Urinary bladder (tissue), 4 donors: ENCODE data around the gene FADS3. TPM values are rescaled to one million over a fixed set of nuclear protein-coding genes. Genes with fewer than 3 reads are reported as not detected.

Source experiments
- DNase-seq: peaks from one replicate; pipeline ENCODE4 v3.0.0-alpha.2; 2015; ENCODE audit errors: extremely low spot score
- H3K27ac ChIP-seq: one replicate; pipeline ENCODE4 v1.5.1; 2013; ENCODE audit warnings: low read depth, mild to moderate bottlenecking, moderate library complexity
- H3K36me3 ChIP-seq: one replicate; pipeline ENCODE4 v1.6.1; 2013; ENCODE audit warnings: mild to moderate bottlenecking, moderate library complexity; ENCODE audit not compliant: insufficient read depth
- H3K4me1 ChIP-seq: one replicate; pipeline ENCODE4 v1.6.1; 2013; ENCODE audit warnings: mild to moderate bottlenecking, moderate library complexity; ENCODE audit not compliant: insufficient read depth
- H3K4me3 ChIP-seq: one replicate; pipeline ENCODE4 v1.5.1; 2013; ENCODE audit warnings: low read depth, low read length
- WGBS: extraction: QIAGEN DNeasy Blood & Tissue Kit; methylation state at CpG from one replicate; pipeline ENCODE4 v1.1.7; 2013; 5-methylcytosine and 5-hydroxymethylcytosine counted together
- polyA plus RNA-seq: library from polyadenylated mRNA; stranded (reverse); fragments of 200-250 nt; gene quantifications from one replicate; pipeline ENCODE4 v1.2.3, GENCODE V29; 2013
- small RNA-seq: library from RNA; depleted of rRNA; stranded (forward); fragments of <200 nt; gene quantifications from one replicate; pipeline ENCODE3, GENCODE V24; 2014
- total RNA-seq: library from RNA; depleted of rRNA; stranded (reverse); fragments of >200 nt; gene quantifications from one replicate; pipeline ENCODE4 v1.2.3, GENCODE V29; 2014
- donor health status: healthy with polysubstance abuse.
- donor health status: healthy.

The FADS3 gene
- total and polyA plus RNA-seq, 2 donors: 17.8 to 43.5 TPM

DNA sequence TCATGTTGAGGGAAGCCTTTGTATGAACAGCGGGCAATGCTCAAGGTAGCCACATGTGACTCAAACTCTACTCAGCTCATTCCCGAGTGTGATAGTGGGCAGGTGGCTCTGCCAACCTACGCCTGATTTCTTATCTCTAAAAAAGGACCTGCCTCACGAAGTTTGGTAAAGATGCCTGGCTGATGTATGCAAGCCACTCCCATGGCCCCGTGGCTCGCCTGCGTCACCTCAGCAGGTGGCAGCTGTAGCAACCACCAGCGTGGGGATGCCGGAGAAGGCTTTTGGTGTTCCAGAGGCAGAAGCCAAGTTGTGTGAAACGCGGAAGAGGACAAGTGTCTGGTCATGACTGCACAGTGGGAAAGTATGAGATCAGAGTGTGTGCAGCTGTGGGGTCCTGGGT lies 57.9 kb downstream of the FADS3 start:
- no peak for DNase-seq
- WGBS: 81% methylated on average over 11 of the region's 11 CpGs
- no peak overlapping the region for H3K4me3 ChIP-seq
- H3K4me1 ChIP-seq: no peaks in the 10 kb centered on the region
- H3K27ac ChIP-seq: no peak overlapping the region
- H3K36me3 ChIP-seq: no peaks in the 10 kb centered on the region

DNA sequence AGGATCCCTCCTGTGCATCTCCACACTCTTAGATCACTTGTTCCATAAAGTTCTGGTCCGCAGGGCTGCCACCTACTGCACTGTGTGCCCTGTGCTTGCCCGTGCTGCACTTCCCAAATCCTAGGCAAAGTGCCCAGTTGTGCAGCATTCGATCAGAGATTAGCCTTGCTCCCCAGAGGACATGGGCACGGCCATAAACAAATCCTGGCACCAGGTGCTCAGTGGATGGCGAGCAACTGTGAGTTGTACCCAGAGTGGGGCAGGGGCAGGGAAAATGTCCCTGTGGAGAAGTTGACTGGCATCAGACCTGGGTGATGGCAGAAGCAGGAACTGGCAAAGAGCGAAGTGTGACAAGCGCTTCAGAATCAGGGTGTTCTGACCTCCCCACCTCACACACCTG lies 58.6 kb downstream of the FADS3 start:
- WGBS: 75% methylated on average over 7 of the region's 7 CpGs
- Histone ChIP-seq H3K4me1 (no peaks in the 10 kb centered on the region), H3K27ac (no peak overlapping the region), H3K36me3 (no peaks in the 10 kb centered on the region), H3K4me3 (no peak overlapping the region)
- no peak for DNase-seq

DNA sequence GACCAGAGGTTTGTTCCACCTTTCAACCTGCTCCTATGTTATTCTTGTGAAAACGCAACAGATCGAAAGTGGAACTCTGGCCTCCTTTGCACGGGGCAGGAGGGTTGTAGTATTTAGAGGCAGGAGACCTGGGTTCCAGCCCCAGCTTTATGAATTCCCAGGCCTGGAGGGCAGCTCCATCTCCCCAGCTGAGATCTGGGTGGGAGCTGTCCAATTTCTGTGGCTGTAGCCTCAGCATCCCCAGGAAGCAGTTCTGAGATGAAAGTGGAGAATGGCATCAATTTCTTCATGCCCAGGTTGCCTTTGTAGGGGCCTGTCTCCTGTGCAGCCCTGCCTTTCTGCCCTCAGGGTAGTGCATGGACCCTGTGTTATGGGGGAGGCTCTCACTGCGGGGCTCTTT lies 59.1 kb downstream of the FADS3 start:
- Histone ChIP-seq H3K4me1 (no peaks in the 10 kb centered on the region), H3K4me3 (no peak overlapping the region), H3K36me3 (no peaks in the 10 kb centered on the region), H3K27ac (no peak overlapping the region)
- 84% methylated on average over 4 of the region's 4 CpGs for WGBS
- no peak for DNase-seq

DNA sequence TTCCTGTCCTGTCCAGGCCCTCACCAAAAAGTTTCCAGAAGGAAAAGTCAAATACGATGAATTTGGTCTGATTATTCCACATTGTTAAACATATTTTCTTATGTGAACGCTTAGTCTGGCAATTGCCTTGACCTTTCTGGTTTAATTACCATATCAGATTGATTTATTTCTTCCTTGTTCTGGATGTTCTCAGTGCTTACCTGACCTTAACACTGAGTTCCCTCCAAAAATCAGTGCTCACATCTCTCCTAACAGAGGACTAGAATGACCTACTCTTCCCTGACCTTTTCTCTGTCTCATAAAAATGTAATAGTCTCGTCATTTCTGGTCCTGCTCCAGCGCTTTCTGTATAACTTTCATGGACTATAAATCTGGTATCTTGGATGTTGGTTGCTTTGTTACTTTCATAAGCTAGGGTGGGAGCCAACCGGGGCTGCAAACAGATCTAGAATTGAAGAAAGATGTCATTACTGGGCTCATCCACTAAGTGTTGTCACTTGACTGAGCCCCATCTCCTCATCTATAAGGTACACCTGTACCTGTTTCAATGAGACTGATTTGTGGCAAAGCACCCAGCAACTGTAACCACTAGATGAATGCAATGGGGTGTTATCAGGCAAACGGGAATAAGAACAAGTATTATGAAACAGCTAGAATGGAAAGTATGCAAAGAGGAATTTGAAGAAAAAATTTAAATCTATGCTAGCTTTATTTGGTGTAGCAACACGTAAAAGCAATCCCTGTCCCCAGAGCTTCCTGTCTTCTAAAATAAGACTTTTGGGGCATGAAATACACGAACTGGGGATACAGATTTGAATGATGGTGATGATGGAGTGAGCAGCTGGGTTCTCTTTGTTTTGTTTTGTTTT lies 60.9 kb downstream of the FADS3 start:
- no peak overlapping the region for H3K4me3 ChIP-seq
- no peaks in the 10 kb centered on the region for H3K4me1 ChIP-seq
- DNase-seq: no peak
- no peaks in the 10 kb centered on the region for H3K36me3 ChIP-seq
- 16% methylated on average over 8 of the region's 8 CpGs for WGBS
- H3K27ac ChIP-seq: no peak overlapping the region

DNA sequence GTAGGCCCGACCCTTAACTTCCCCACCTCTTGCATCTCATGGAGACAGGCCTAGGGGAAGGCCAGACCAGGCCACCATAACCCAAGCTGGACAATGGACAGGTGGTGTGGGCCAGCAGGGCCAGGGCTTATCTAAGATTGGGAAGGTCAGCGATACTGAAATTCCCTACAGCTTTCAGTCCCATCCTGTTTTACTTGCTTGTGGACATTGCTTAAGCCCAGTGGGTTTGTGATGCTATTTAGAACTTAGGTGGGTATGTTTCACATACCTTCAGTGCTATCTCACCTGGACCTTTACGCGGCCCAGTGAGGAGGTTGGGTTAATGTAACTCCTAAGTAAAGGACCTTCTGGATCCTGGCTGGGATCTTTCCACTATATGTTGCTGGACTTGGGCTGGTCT lies 61.5 kb downstream of the FADS3 start:
- 62% methylated on average over 4 of the region's 4 CpGs for WGBS
- no peak for DNase-seq
- no peak overlapping the region for H3K4me3 ChIP-seq
- H3K27ac ChIP-seq: no peak overlapping the region
- H3K36me3 ChIP-seq: no peaks in the 10 kb centered on the region
- H3K4me1 ChIP-seq: no peaks in the 10 kb centered on the region

DNA sequence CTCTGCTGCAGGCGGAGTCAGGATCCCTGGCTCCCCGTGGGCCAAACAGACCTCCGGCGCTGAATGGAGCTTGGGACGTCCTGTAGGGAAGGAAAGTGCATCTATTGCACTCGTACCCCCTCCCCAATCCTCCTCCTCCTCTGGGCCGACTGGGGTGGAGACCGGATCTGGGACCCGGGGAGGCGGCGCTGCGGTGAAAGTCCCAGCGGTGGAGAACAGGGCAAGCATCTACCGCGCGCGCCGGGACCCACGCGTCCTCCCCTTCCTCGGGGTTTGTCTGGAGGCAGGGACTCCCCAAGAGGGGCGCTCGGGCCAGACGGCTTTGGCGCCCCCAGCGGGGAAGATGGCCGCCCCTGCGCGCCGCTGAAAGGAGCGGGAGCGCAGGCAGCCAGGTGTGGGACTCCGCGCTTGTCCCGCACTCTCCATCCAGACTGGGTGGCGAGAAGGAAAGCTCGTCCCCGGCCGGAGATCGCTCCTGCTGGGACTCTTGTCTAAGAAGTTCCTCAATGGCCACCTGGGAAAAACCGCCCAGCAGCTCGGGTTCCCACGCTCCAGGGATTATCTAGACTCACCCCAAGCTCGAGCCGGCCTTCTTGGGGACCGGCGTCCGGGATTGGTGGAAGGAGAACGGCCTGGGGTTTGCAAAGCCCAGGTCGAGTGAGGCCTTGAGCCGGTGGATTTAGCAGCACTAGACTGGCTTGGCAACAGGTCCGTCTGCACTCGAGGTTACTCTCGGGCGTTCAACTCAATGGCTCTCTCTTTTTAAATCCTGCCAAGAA lies 62.5 kb downstream of the FADS3 start:
- DNase-seq: no peak

DNA sequence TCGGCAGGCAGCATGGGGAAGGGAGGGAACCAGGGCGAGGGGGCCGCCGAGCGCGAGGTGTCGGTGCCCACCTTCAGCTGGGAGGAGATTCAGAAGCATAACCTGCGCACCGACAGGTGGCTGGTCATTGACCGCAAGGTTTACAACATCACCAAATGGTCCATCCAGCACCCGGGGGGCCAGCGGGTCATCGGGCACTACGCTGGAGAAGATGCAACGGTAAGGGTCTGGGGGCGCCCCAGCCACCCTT lies 63.0 kb downstream of the FADS3 start:
- Histone ChIP-seq H3K4me3 (peak overlapping the region; percentile 51), H3K4me1 (no peaks in the 10 kb centered on the region), H3K27ac (peak overlapping the region; percentile 50), H3K36me3 (no peaks in the 10 kb centered on the region)
- under 1% methylated on average over 16 of the region's 16 CpGs for WGBS
- no peak for DNase-seq

More for the DNA sequence above, 62.5 kb downstream of the FADS3 start:
- H3K27ac ChIP-seq: peak overlapping the region; percentile 50
- H3K4me1 ChIP-seq: no peaks in the 10 kb centered on the region
- 2% methylated on average over 55 of the region's 55 CpGs for WGBS
- no peaks in the 10 kb centered on the region for H3K36me3 ChIP-seq
- H3K4me3 ChIP-seq: peak overlapping the region; percentile 51

DNA sequence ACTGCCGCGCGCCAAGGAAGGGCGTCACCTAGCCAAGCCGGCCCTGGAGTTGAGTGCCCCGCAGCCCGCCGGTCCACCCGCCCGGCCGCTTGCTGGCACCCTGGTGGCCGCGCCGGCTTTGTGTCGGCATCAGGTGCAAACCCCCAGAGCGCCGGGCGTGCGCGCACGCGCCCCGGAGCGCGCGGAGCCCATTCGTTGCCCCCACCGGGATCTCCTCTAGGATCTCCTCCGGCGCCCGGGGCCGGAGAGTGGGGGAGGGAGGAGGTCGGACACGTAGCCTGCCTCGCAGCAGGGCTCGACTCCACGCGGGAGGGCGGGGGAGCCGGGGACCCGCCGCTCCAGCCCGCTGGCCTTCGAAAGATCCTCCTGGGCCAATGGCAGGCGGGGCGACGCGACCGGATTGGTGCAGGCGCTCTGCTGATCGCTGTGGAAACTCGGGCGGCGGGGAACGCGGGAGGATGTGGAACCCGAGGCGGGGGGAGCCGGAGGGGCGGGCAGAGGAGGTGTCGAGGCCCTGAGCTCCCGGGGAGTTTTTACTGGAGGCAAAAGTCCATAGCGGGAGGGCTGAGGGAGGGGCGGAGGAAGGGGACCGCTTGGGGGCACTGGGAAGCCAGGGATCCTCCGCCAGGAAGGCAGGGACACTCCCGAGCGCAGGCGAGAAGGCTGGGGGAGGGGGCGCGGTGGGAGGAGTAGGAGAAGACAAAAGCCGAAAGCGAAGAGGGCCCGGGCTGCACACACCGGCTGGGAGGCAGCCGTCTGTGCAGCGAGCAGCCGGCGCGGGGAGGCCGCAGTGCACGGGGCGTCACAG lies 63.6 kb downstream of the FADS3 start, which contains the start of gene FADS2:
TSS of gene FADS2 (plus strand) at position 730 of the 808 bp plus-strand sequence. CDS start 91 bp downstream, outside the sequence.
- Histone ChIP-seq H3K27ac (peak within 1 kb of the TSS; percentile 60), H3K4me3 (peak within 1 kb of the TSS; percentile 51), H3K36me3 (no peaks in the 10 kb centered on the region), H3K4me1 (no peaks in the 10 kb centered on the region)
- peak; percentile 93 for DNase-seq
- under 1% methylated on average over 83 of the region's 83 CpGs for WGBS

DNA sequence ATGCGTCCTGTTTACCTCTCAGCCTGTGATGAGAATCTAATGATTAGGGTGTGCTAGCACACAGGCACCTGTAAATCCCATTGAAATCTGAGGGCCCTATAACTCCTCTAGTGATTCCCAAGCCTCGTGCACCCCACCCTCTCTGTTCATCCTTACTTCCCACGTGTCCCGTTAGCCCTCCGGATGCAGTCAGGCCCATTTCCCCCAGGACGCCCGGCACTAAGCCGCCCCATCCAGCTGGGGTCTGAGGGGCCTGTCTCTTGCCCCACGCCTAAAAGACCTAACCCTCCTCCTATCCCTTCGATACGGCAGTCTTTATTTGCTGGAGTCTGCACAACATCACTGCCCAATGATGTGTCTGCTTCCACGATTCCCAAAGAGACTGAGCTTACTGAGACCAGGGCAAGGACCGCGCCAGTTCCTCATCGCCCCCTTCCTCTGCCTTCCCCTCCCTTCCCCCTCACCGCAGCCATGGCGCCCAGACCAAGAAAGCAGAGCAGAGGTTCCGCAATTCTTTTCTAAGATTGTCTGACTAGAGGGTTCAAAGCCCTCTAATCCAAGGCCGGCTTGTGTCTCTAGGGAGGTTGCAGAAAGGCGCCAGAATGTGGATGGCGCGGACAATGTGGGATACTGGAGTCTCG lies 64.3 kb downstream of the FADS3 start:
- WGBS: 14% methylated on average over 23 of the region's 23 CpGs
- no peaks in the 10 kb centered on the region for H3K4me1 ChIP-seq
- H3K27ac ChIP-seq: peak overlapping the region; percentile 12
- no peaks in the 10 kb centered on the region for H3K36me3 ChIP-seq
- peak overlapping the region; percentile 51 for H3K4me3 ChIP-seq
- no peak for DNase-seq

Small RNAs within 50 kb of the gene (small RNA-seq; reads per million reads assigned to genes)
- not detected for gene MIR6746
- not detected for gene RNU6-1243P

Other genes starting within 250 kb of the FADS3 start
- gene DAGLA, start 211.2 kb downstream of the FADS3 start, total RNA-seq: 1.8 TPM
- 2.5 TPM for gene DAGLA, start 211.2 kb downstream of the FADS3 start, polyA plus RNA-seq
- 4.7 TPM for gene MYRF, start 138.9 kb downstream of the FADS3 start, total RNA-seq
- 0.79 TPM for gene MYRF, start 138.9 kb downstream of the FADS3 start, polyA plus RNA-seq
- 86.6 TPM for gene TMEM258, start 98.9 kb downstream of the FADS3 start, total RNA-seq
- gene TMEM258, start 98.9 kb downstream of the FADS3 start, polyA plus RNA-seq: 153 TPM
- gene FEN1, start 98.6 kb downstream of the FADS3 start, total RNA-seq: 13.1 TPM
- 9.6 TPM for gene FEN1, start 98.6 kb downstream of the FADS3 start, polyA plus RNA-seq
- 68.7 TPM for gene FADS1, start 74.5 kb downstream of the FADS3 start, total RNA-seq
- 18.0 TPM for gene FADS1, start 74.5 kb downstream of the FADS3 start, polyA plus RNA-seq
- gene FADS2, start 63.2 kb downstream of the FADS3 start, total RNA-seq: 75.1 TPM
- gene FADS2, start 63.2 kb downstream of the FADS3 start, polyA plus RNA-seq: 33.3 TPM
- gene RAB3IL1, start 26.0 kb upstream of the FADS3 start, total RNA-seq: 13.0 TPM
- 30.6 TPM for gene RAB3IL1, start 26.0 kb upstream of the FADS3 start, polyA plus RNA-seq
- 2.0 TPM for gene BEST1, start 58.8 kb upstream of the FADS3 start, total RNA-seq
- 6.7 TPM for gene BEST1, start 58.8 kb upstream of the FADS3 start, polyA plus RNA-seq
- 523 TPM for gene FTH1, start 76.1 kb upstream of the FADS3 start, total RNA-seq
- 5,662 TPM for gene FTH1, start 76.1 kb upstream of the FADS3 start, polyA plus RNA-seq
- 11.1 TPM for gene INCENP, start 232.5 kb upstream of the FADS3 start, total RNA-seq
- 9.8 TPM for gene INCENP, start 232.5 kb upstream of the FADS3 start, polyA plus RNA-seq